NCI-H1436 treated with DMSO at 0.1 percent for 48 hours (cell line): Measurements from ENCODE around the gene SARDH.

ENCODE experiments used
- DNase-seq: peaks from one replicate; lab custom pipeline; 2025; lab: John Stamatoyannopoulos, UW

SARDH gene

GRCh38 chr9:133713960-133714495 is 24.1 kb downstream of the SARDH start:
- no peak for DNase-seq

- DNase-seq, result no peak
Observed at GRCh38 chr9:133713150-133713959, 24.8 kb downstream of the SARDH start.

- no peak for DNase-seq
Observed at GRCh38 chr9:133712221-133713100, 25.7 kb downstream of the SARDH start.

GRCh38 chr9:133711428-133712220 is 26.5 kb downstream of the SARDH start:
- no peak for DNase-seq

GRCh38 chr9:133710661-133711427 is 27.3 kb downstream of the SARDH start:
- no peak for DNase-seq

- no peak for DNase-seq
Observed at GRCh38 chr9:133709691-133710571, 28.2 kb downstream of the SARDH start.

GRCh38 chr9:133709015-133709611 is 29.0 kb downstream of the SARDH start:
- no peak for DNase-seq

- no peak for DNase-seq
Observed at GRCh38 chr9:133708246-133709014, 29.7 kb downstream of the SARDH start.

GRCh38 chr9:133707763-133708245 is 30.3 kb downstream of the SARDH start:
- DNase-seq, result no peak

GRCh38 chr9:133707065-133707762 is 30.9 kb downstream of the SARDH start:
- no peak for DNase-seq

GRCh38 chr9:133706307-133707050 is 31.7 kb downstream of the SARDH start:
- DNase-seq, result no peak

GRCh38 chr9:133705576-133705975 is 32.6 kb downstream of the SARDH start:
- no peak for DNase-seq

GRCh38 chr9:133704711-133705181 is 33.4 kb downstream of the SARDH start:
- DNase-seq, result no peak

- DNase-seq, result no peak
Observed at GRCh38 chr9:133703591-133704399, 34.4 kb downstream of the SARDH start.

GRCh38 chr9:133702798-133703590 is 35.2 kb downstream of the SARDH start:
- DNase-seq, result no peak
